Panc1 (cell line): ENCODE measurements around the gene SPECC1L. TPM values are rescaled to one million over a fixed set of nuclear protein-coding genes. Genes with fewer than 3 reads are reported as not detected.

Experiments used
- ATAC-seq: fragments of 200-7000 bp; cut with Tn5 transposase; 2 replicates; pipeline ENCODE4 v1.9.1; 2020; ENCODE audit warnings: mild to moderate bottlenecking, moderate library complexity
- BruUV-seq: library from RNA; stranded (reverse); fragments of 400-500 nt; replicated peaks from 2 replicates; lab custom pipeline; 2021; lab: Mats Ljungman, UMichigan
- CTCF ChIA-PET: fragments of 300-600 bp; sonication (Branson Sonifier 250); formaldehyde crosslinking; loops from one replicate; lab custom pipeline; 2022; ENCODE audit warnings: antibody characterized with exemption; lab: Charles Lee
- POLR2A ChIA-PET: fragments of 300-600 bp; sonication (Branson Sonifier 250); formaldehyde crosslinking; loops from one replicate; lab custom pipeline; 2022; ENCODE audit warnings: antibody characterized with exemption; lab: Charles Lee
- DNase-seq: peaks from one replicate; pipeline ENCODE4 v3.0.0-alpha.2; 2010; ENCODE audit warnings: low read depth, low spot score
- H3K27ac ChIP-seq: 2 replicates; pipeline ENCODE4 v1.5.1; 2011; ENCODE audit warnings: mild to moderate bottlenecking, low read length, inconsistent platforms
- H3K27me3 ChIP-seq: fragments of 200-500 bp; sonication (Bioruptor generic); 2 replicates; pipeline ENCODE4 v1.6.0; 2014; ENCODE audit warnings: low read length, inconsistent platforms; ENCODE audit not compliant: control insufficient read depth, insufficient read depth
- H3K36me3 ChIP-seq: fragments of 200-500 bp; sonication (Bioruptor generic); 2 replicates; pipeline ENCODE4 v1.5.1; 2014; ENCODE audit warnings: inconsistent platforms, mild to moderate bottlenecking, low read length, moderate library complexity; ENCODE audit not compliant: control insufficient read depth, insufficient read depth
- H3K4me1 ChIP-seq: 2 replicates; pipeline ENCODE4 v1.5.1; 2011; ENCODE audit warnings: inconsistent platforms, mild to moderate bottlenecking, low read length, moderate library complexity; ENCODE audit not compliant: control insufficient read depth, insufficient read depth
- H3K4me3 ChIP-seq, 2 experiments: 2 replicates each; pipeline ENCODE4 v1.5.1; 2011 to 2012; ENCODE audit warnings: low read depth in 2 of 2, low read length in 2 of 2, mild to moderate bottlenecking in 2 of 2, inconsistent platforms in 1 of 2, moderate library complexity in 1 of 2
- H3K9me3 ChIP-seq: fragments of 200-500 bp; sonication (Bioruptor generic); 2 replicates; pipeline ENCODE4 v1.5.1; 2014; ENCODE audit warnings: low read depth, mild to moderate bottlenecking, inconsistent platforms, low read length, moderate library complexity; ENCODE audit not compliant: control insufficient read depth, insufficient read depth
- POLR2AphosphoS5 ChIP-seq: IDR thresholded peaks from 2 replicates; pipeline ENCODE4 v1.6.1; 2012; ENCODE audit warnings: mild to moderate bottlenecking, low read depth, low read length, moderate library complexity
- REST ChIP-seq, 2 experiments: IDR thresholded peaks; 2 replicates each; pipeline ENCODE4 v1.6.1; 2011 to 2012; ENCODE audit warnings: low read depth in 2 of 2, control low read depth in 1 of 2, low read length in 1 of 2, mild to moderate bottlenecking in 1 of 2, moderate library complexity in 1 of 2; ENCODE audit not compliant: insufficient read depth in 1 of 2
- SIN3A ChIP-seq: IDR thresholded peaks from 2 replicates; pipeline ENCODE4 v1.6.1; 2012; ENCODE audit warnings: low read depth, mild to moderate bottlenecking, low read length, moderate library complexity, borderline replicate concordance; ENCODE audit not compliant: insufficient read depth
- TCF7L2 ChIP-seq: IDR thresholded peaks from 2 replicates; pipeline ENCODE4 v1.6.1; 2011; ENCODE audit warnings: mild to moderate bottlenecking, low read depth, low read length, inconsistent platforms
- in situ Hi-C: cut with HindIII; loops from 2 replicates; pipeline ENCODE4 v1.10.0; 2016; ENCODE audit warnings: low sequenced_read_pairs, low pct_unique_long_range_greater_than_20kb
- intact Hi-C: fragments of 100-400 bp; cut with micrococcal nuclease; formaldehyde crosslinking; loops from one replicate; pipeline ENCODE4 v1.10.0; 2022; ENCODE audit not compliant: unreplicated experiment
- total RNA-seq: library from RNA; stranded (reverse); gene quantifications from one replicate; pipeline ENCODE4 v1.2.1, GENCODE V29; 2021; ENCODE audit not compliant: unreplicated experiment
- TF ChIP-seq, protein P1 (sequence below): fragments of 450-650 bp; IDR thresholded peaks from 2 replicates; pipeline ENCODE4 v1.5.1; 2017; ENCODE audit warnings: mild to moderate bottlenecking

SPECC1L gene
- total RNA-seq, 1 experiment from 2014 or later = 43.3 TPM

DNA sequence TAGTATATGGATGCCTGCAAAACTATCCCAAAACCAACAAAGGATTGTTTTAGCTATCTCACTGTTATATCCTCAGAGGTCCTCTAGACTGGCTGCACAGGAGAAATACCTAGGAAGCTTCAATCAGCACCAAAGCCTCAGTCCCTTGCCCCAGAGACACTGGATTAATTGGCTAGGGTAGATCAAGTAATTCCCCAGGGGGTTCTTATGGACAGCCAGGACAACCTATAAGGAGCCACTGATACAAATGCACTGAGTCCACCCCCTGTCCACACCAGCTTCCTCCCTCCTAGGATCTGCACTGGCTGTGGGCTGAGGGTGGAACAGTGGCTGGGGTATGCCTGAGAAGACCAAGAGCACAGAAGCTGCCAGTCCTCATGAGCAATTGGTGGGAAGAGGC is 173.0 kb downstream of the SPECC1L start:
- CTCF ChIA-PET = no interaction called here
- no peaks in the 10 kb centered on the region for H3K27me3 ChIP-seq
- H3K9me3 ChIP-seq = no peaks in the 10 kb centered on the region
- TF ChIP-seq TCF7L2 = no peak
- TF ChIP-seq SIN3A = no peak
- TF ChIP-seq POLR2AphosphoS5 = no peak
- TF ChIP-seq, protein P1, sequence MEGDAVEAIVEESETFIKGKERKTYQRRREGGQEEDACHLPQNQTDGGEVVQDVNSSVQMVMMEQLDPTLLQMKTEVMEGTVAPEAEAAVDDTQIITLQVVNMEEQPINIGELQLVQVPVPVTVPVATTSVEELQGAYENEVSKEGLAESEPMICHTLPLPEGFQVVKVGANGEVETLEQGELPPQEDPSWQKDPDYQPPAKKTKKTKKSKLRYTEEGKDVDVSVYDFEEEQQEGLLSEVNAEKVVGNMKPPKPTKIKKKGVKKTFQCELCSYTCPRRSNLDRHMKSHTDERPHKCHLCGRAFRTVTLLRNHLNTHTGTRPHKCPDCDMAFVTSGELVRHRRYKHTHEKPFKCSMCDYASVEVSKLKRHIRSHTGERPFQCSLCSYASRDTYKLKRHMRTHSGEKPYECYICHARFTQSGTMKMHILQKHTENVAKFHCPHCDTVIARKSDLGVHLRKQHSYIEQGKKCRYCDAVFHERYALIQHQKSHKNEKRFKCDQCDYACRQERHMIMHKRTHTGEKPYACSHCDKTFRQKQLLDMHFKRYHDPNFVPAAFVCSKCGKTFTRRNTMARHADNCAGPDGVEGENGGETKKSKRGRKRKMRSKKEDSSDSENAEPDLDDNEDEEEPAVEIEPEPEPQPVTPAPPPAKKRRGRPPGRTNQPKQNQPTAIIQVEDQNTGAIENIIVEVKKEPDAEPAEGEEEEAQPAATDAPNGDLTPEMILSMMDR = no peak
- no peak for TF ChIP-seq REST (IDR thresholded peaks at IDR 0.05; ENCODE audit: insufficient read depth in 1 of 2, low read depth in 2 of 2, low read length in 1 of 2)
- POLR2A ChIA-PET = no interaction called here
- ATAC-seq (no peak), DNase-seq (no peak)
- H3K4me3 ChIP-seq = no peak overlapping the region
- no peak overlapping the region for H3K27ac ChIP-seq
- no TSS peak for BruUV-seq
- intact Hi-C loops (no loop called here), in situ Hi-C loops (no loop called here)
- no peaks in the 10 kb centered on the region for H3K4me1 ChIP-seq
- H3K36me3 ChIP-seq = no peaks in the 10 kb centered on the region

- BruUV-seq = no TSS peak
- no peaks in the 10 kb centered on the region for H3K27me3 ChIP-seq
- H3K36me3 ChIP-seq = no peaks in the 10 kb centered on the region
- ChIA-PET CTCF (no interaction called here), POLR2A (no interaction called here)
- ATAC-seq (no peak), DNase-seq (no peak)
- intact Hi-C loops = no loop called here
- no peak overlapping the region for H3K4me3 ChIP-seq
- TF ChIP-seq, protein P1 = no peak
- no peak for TF ChIP-seq SIN3A
- no peak for TF ChIP-seq REST (IDR thresholded peaks at IDR 0.05; ENCODE audit: insufficient read depth in 1 of 2, low read depth in 2 of 2, low read length in 1 of 2)
- no peak for TF ChIP-seq POLR2AphosphoS5
- TF ChIP-seq TCF7L2 = no peak
- in situ Hi-C loops = no loop called here
- H3K27ac ChIP-seq = no peak overlapping the region
- H3K4me1 ChIP-seq = no peaks in the 10 kb centered on the region
- H3K9me3 ChIP-seq = no peaks in the 10 kb centered on the region
Measured at GRCh38 chr22:24444251-24444650, 173.6 kb downstream of the SPECC1L start.
